GM12891 (cell line): Measurements from ENCODE around the gene EHD2.
"Not testable (repeated sequence)": the region's sequence is repeated elsewhere in the genome, so short reads cannot be mapped to it uniquely, and the experiment has no call there.

Experiments used
- DNase-seq: peaks from one replicate; pipeline ENCODE4 v3.0.0; 2011; ENCODE audit warnings: low spot score; ENCODE audit not compliant: insufficient read length
- FAIRE-seq: peaks from 2 replicates; lab custom pipeline; 2011; peaks lifted over from hg19 to GRCh38; lab: Jason Lieb, UNC
- PAX5 ChIP-seq: IDR thresholded peaks from 2 replicates; pipeline ENCODE4 v1.6.1; 2011; ENCODE audit warnings: low read length, moderate library complexity, mild to moderate bottlenecking; ENCODE audit not compliant: insufficient read depth, severe bottlenecking
- POLR2A ChIP-seq: IDR thresholded peaks from 2 replicates; pipeline ENCODE4 v1.6.1; 2011; ENCODE audit warnings: low read depth, low read length, control low read depth
- POLR2AphosphoS5 ChIP-seq: IDR thresholded peaks from 2 replicates; pipeline ENCODE4 v1.6.1; 2011; ENCODE audit warnings: low read depth, low read length, control low read depth
- POU2F2 ChIP-seq: IDR thresholded peaks from 2 replicates; pipeline ENCODE4 v1.6.1; 2011; ENCODE audit warnings: low read depth, mild to moderate bottlenecking, control low read depth, low read length, moderate library complexity
- SPI1 ChIP-seq: IDR thresholded peaks from 2 replicates; pipeline ENCODE4 v1.6.1; 2011; ENCODE audit warnings: low read depth, low read length, control low read depth
- TAF1 ChIP-seq: IDR thresholded peaks from 2 replicates; pipeline ENCODE4 v1.6.1; 2011; ENCODE audit warnings: low read depth, low read length, control low read depth

Gene EHD2

GRCh38 chr19:47755762-47756626 lies 42.8 kb downstream of the EHD2 start:
- FAIRE-seq (no peak), DNase-seq (no peak)
- TF ChIP-seq TAF1 (no peak), PAX5 (no peak), SPI1 (no peak), POLR2A (no peak), POU2F2 (no peak), POLR2AphosphoS5 (no peak)

DNA sequence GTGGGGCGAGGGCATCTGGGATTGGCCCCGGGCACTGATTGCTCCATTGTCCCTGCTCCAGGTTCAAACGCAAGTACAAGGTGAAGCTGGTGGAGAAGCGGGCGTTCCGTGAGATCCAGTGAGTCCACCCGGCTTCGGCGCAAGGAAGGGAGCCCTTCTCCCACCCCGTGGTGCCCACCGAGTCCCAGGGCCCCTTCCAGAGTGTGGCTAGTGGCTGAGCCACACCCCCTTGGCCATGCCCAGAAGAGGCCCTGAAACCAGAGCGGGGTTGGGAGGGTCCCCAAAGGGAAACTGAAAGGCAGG lies 43.4 kb downstream of the EHD2 start:
- FAIRE-seq (no peak), DNase-seq (no peak)
- TF ChIP-seq TAF1 = no peak
- TF ChIP-seq POLR2AphosphoS5 = no peak
- TF ChIP-seq SPI1 = no peak
- no peak for TF ChIP-seq POU2F2
- TF ChIP-seq PAX5 = no peak
- no peak for TF ChIP-seq POLR2A

DNA sequence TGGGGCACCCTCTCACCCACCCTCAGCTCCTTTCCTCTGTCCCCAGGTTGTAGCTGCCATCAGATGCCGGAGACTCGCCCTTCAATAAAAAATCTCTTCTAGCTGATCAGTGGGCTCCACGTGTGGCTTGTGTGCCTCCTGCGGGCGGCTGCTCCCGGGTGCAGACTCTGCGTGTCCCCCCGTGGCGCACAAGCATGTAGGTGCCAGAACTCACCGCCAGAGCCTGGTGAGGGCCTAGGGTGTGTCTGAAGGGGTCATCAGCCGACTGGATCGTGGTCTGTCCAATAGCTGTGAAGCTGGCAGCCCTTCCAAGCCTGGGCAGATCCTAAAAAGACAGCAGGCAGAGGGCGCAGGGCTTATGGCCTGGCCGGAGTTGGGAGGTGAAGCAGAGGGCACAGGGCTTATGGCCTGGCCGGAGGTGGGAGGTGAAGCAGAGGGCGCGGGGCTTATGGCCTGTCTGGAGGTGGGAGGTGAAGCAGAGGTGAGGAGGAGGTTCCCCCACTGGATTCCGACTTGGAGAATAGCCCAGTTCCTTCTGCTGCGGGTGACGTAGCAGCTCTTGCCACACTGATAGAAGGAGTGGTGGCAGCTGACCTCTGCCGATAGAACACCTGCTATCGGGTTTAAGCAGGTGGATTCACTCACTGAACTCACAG lies 43.9 kb downstream of the EHD2 start:
- TF ChIP-seq PAX5 (no peak), SPI1 (no peak), POU2F2 (no peak), POLR2A (no peak), POLR2AphosphoS5 (no peak), TAF1 (no peak)
- DNase-seq = no peak
- no peak for FAIRE-seq

DNA sequence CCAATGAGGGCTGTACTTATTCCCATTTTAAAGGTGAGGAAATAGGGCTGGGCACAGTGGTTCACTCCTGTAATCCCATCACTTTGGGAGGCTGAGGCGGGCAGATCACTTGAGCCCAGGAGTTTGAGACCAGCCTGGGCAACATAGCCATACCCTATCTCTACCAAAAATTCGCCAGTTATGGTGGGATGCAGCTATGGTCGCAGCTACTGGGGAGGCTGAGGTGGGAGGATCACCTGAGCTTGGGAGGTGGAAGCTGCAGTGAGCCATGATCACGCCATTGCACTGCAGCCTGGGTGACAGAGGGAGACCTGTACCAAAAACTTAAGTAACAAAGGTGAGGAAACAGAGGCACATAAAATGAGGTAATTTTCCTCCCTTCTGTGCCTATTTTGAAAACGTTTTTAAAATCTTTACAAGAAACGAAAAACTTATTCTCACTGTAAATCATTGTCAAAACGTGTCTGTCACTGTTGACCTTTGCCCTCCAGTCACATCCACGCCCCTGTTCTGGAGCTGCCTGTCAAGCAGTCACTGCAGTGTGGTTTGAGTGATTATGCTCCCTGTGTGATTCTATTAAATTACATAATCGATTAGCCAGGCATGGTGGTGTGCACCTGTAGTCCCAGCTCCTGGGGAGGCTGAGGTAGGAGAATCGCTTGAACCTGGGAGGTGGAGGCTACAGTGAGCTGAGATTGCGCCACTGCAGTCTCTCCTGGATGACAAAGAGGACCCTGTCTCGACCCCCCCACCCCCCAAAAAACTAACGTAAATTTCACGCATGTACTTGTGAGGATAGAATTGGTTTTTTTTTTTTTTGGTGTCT lies 44.6 kb downstream of the EHD2 start:
- DNase-seq = no peak
- TF ChIP-seq POU2F2 = no peak
- peak; percentile 23; the same call in 1 of the 2 replicates for TF ChIP-seq POLR2AphosphoS5
- FAIRE-seq = no peak

DNA sequence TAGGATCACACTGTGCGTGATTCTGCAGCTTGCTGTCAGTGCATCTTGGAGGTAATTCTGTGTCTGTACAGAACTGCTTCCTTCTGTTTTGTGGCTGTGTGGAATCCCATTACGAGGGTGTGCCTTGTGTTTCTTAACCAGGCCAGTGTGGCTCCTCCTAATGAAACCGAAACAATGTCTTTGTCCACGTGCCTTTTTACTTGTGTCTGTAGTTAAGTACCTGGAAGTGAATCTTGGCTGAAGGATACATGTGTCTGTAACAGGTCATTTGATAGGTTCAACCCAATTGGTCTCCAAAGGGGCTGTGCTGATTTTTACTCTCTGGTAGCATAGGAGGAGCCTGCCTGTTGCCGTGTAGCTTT lies 45.2 kb downstream of the EHD2 start:
- no peak for DNase-seq
- no peak for FAIRE-seq
- TF ChIP-seq TAF1 (no peak), SPI1 (no peak), POLR2AphosphoS5 (no peak), POU2F2 (no peak), POLR2A (no peak; the same call in 1 of the 2 replicates), PAX5 (no peak)

GRCh38 chr19:47760632-47760999 lies 47.4 kb downstream of the EHD2 start:
- FAIRE-seq (no peak), DNase-seq (no peak)
- TF ChIP-seq POLR2A (0 out of 2 replicates have a peak, but pooled peaks have one; percentile 3), TAF1 (no peak)

DNA sequence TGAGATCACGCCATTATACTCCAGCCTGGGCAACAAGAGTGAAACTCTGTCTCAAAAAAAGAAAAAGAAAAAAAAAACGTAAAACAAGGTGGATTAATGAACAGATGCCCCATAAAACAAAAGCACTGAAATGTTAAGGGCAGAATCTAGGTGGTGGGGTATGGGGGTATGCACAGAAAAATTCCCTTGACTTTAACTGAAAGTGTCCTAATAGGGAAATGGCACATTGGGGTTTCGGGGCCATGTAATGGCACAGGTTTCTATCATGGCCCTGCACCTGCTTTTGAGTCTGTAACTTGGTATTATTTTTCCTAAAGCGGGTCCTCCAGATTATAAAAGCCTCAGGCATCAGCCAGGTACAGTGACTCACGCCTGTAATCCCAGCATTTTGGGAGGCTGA lies 48.3 kb downstream of the EHD2 start:
- DNase-seq (no peak), FAIRE-seq (no peak)
- peak; percentile 66 for TF ChIP-seq SPI1
- no peak for TF ChIP-seq POLR2AphosphoS5

GRCh38 chr19:47762151-47762550 lies 48.9 kb downstream of the EHD2 start:
- TF ChIP-seq POLR2A = no peak
- no peak for TF ChIP-seq PAX5
- TF ChIP-seq POU2F2 = no peak
- no peak for TF ChIP-seq POLR2AphosphoS5
- no peak for TF ChIP-seq SPI1
- TF ChIP-seq TAF1 = no peak
- DNase-seq (no peak), FAIRE-seq (no peak)

DNA sequence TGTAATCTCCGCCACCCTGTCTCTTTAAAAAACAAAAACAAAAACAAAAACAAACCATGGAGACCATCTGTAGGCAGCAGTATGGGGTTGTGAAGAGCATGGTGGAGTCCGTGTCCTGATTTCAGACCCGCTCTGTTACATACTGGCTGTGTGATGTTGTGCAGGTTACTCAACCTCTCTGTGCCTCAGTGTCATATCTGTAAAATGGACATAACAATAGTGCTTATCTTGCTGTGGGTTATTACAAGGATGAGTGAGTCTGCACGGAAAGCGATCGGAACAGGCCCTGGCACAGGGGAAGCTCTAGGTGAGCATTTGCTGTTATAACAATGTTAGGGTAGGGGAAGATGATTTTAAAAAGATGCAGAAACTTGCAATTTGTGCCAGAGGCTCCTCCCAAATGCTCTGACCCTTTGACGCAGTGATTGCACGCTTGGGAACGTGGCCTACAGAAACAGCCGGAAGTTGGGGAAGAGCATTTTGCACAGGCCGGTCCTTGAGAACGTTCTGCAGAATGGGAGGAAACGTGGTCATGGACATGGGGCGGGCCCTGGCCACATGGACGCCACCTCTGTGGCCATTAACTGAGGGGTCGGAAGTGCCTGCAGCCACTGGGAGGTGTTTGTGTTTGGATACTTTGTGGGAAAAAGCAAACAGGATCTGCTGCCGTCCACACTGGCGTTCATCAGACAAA lies 49.5 kb downstream of the EHD2 start:
- TF ChIP-seq PAX5 (no peak), POLR2A (no peak), POLR2AphosphoS5 (no peak), POU2F2 (no peak), SPI1 (no peak), TAF1 (no peak)
- DNase-seq (no peak), FAIRE-seq (no peak)

- FAIRE-seq, DNase-seq: not testable (repeated sequence)
These were observed 51.5 kb downstream of the EHD2 start for GRCh38 chr19:47764705-47765104.
